ENCODE results near the gene MAP4K4.

Gene MAP4K4

GRCh38 chr2:101722864-101723263 is 25.4 kb downstream of the MAP4K4 start:
- no peak for DNase-seq (ENCODE audit: low read depth in 3 of 3)

- DNase-seq (ENCODE audit: low read depth in 3 of 3): no peak
Measured at GRCh38 chr2:101723371-101724124, 26.0 kb downstream of the MAP4K4 start.

GRCh38 chr2:101724125-101724474 is 26.6 kb downstream of the MAP4K4 start:
- DNase-seq (ENCODE audit: low read depth in 3 of 3): no peak

- DNase-seq (ENCODE audit: low read depth in 3 of 3): no peak
Measured at GRCh38 chr2:101725038-101725437, 27.5 kb downstream of the MAP4K4 start.

GRCh38 chr2:101725515-101726192 is 28.1 kb downstream of the MAP4K4 start:
- no peak for DNase-seq (ENCODE audit: low read depth in 3 of 3)

- DNase-seq (ENCODE audit: low read depth in 3 of 3): no peak
Measured at GRCh38 chr2:101728865-101729264, 31.4 kb downstream of the MAP4K4 start.

GRCh38 chr2:101729521-101730190 is 32.1 kb downstream of the MAP4K4 start:
- DNase-seq (ENCODE audit: low read depth in 3 of 3): no peak

GRCh38 chr2:101731221-101732054 is 33.9 kb downstream of the MAP4K4 start:
- no peak for DNase-seq (ENCODE audit: low read depth in 3 of 3)

- DNase-seq (ENCODE audit: low read depth in 3 of 3): no peak
Measured at GRCh38 chr2:101732199-101732598, 34.7 kb downstream of the MAP4K4 start.

- DNase-seq (ENCODE audit: low read depth in 3 of 3): no peak
Measured at GRCh38 chr2:101732773-101733256, 35.3 kb downstream of the MAP4K4 start.

GRCh38 chr2:101733257-101733993 is 35.9 kb downstream of the MAP4K4 start:
- no peak for DNase-seq (ENCODE audit: low read depth in 3 of 3)

GRCh38 chr2:101734505-101735165 is 37.1 kb downstream of the MAP4K4 start:
- DNase-seq (ENCODE audit: low read depth in 3 of 3): no peak

GRCh38 chr2:101735166-101735533 is 37.6 kb downstream of the MAP4K4 start:
- DNase-seq (ENCODE audit: low read depth in 3 of 3): no peak

GRCh38 chr2:101736233-101736632 is 38.7 kb downstream of the MAP4K4 start:
- DNase-seq (ENCODE audit: low read depth in 3 of 3): no peak

GRCh38 chr2:101736861-101737291 is 39.4 kb downstream of the MAP4K4 start:
- DNase-seq (ENCODE audit: low read depth in 3 of 3): no peak

- no peak for DNase-seq (ENCODE audit: low read depth in 3 of 3)
Measured at GRCh38 chr2:101737478-101738255, 40.2 kb downstream of the MAP4K4 start.

GRCh38 chr2:101738649-101739048 is 41.1 kb downstream of the MAP4K4 start:
- DNase-seq (ENCODE audit: low read depth in 3 of 3): no peak

- no peak for DNase-seq (ENCODE audit: low read depth in 3 of 3)
Measured at GRCh38 chr2:101740555-101740964, 43.1 kb downstream of the MAP4K4 start.

- DNase-seq (ENCODE audit: low read depth in 3 of 3): no peak
Measured at GRCh38 chr2:101741775-101742520, 44.4 kb downstream of the MAP4K4 start.

Measured in stimulated activated CD4-positive, alpha-beta T cell treated with anti-CD3 and anti-CD28 coated beads, TNF-alpha, amount 100 ng/mL, for 4 hours (primary cell).